CD4-positive, alpha-beta T cell treated with Interferon gamma for 1 hour (primary cell): Measurements from ENCODE around the gene SYT9.

Experiments
- DNase-seq: peaks from one replicate; pipeline ENCODE4 v3.0.0-alpha.2; 2020

SYT9 gene

GRCh38 chr11:7347611-7348431 is 96.1 kb downstream of the SYT9 start:
- no peak for DNase-seq

- DNase-seq = no peak
Observed at GRCh38 chr11:7348432-7349304, 97.0 kb downstream of the SYT9 start.

GRCh38 chr11:7351228-7351627 is 99.5 kb downstream of the SYT9 start:
- DNase-seq = no peak

- DNase-seq = no peak
Observed at GRCh38 chr11:7353100-7353499, 101.4 kb downstream of the SYT9 start.

- DNase-seq = no peak
Observed at GRCh38 chr11:7364660-7365059, 113.0 kb downstream of the SYT9 start.

GRCh38 chr11:7367803-7368202 is 116.1 kb downstream of the SYT9 start:
- no peak for DNase-seq

GRCh38 chr11:7376386-7376785 is 124.7 kb downstream of the SYT9 start:
- no peak for DNase-seq

- no peak for DNase-seq
Observed at GRCh38 chr11:7381937-7382336, 130.2 kb downstream of the SYT9 start.

- DNase-seq = no peak
Observed at GRCh38 chr11:7383406-7383805, 131.7 kb downstream of the SYT9 start.

- no peak for DNase-seq
Observed at GRCh38 chr11:7384691-7385090, 133.0 kb downstream of the SYT9 start.

- DNase-seq = no peak
Observed at GRCh38 chr11:7385532-7385931, 133.8 kb downstream of the SYT9 start.

GRCh38 chr11:7413961-7414915 is 162.5 kb downstream of the SYT9 start:
- no peak for DNase-seq

GRCh38 chr11:7414973-7415817 is 163.5 kb downstream of the SYT9 start:
- DNase-seq = no peak

GRCh38 chr11:7416080-7416479 is 164.4 kb downstream of the SYT9 start:
- DNase-seq = no peak

- DNase-seq = no peak
Observed at GRCh38 chr11:7417328-7417727, 165.6 kb downstream of the SYT9 start.

GRCh38 chr11:7418061-7418460 is 166.4 kb downstream of the SYT9 start:
- DNase-seq = no peak

- DNase-seq = no peak
Observed at GRCh38 chr11:7418906-7419305, 167.2 kb downstream of the SYT9 start.

- no peak for DNase-seq
Observed at GRCh38 chr11:7421136-7421535, 169.4 kb downstream of the SYT9 start.

- no peak for DNase-seq
Observed at GRCh38 chr11:7422544-7423331, 171.0 kb downstream of the SYT9 start.

- DNase-seq = no peak
Observed at GRCh38 chr11:7423946-7424345, 172.2 kb downstream of the SYT9 start.

- DNase-seq = no peak
Observed at GRCh38 chr11:7427733-7428132, 176.0 kb downstream of the SYT9 start.
